Measurements from ENCODE around the gene VSTM4.

- TF ChIP-seq CTCF (IDR thresholded peaks at IDR 0.05; ENCODE audit: insufficient read depth, low read length) (no peak), POLR2AphosphoS5 (IDR thresholded peaks at IDR 0.05; ENCODE audit: low read depth) (no peak)
These were observed 2.5 kb downstream of the VSTM4 start for GRCh38 chr10:49112851-49113250.

Data from HL-60 (cell line).